IMR-90 (cell line): ENCODE measurements around the gene TTC16. TPM values are rescaled to one million over a fixed set of nuclear protein-coding genes. Genes with fewer than 3 reads are reported as not detected.

ENCODE experiments used
- ATAC-seq: fragments of 200-7000 bp; cut with Tn5 transposase; 2 replicates; pipeline ENCODE4 v1.9.1; 2020; ENCODE audit warnings: low read depth, mild to moderate bottlenecking, moderate library complexity
- BruUV-seq: library from RNA; stranded (reverse); fragments of 400-500 nt; replicated peaks from 2 replicates; lab custom pipeline; 2021; lab: Mats Ljungman, UMichigan
- CTCF ChIA-PET: fragments of 300-600 bp; formaldehyde crosslinking; extraction: SDS; loops from one replicate; lab custom pipeline; 2021; ENCODE audit warnings: antibody characterized with exemption; lab: Yijun Ruan, JAX
- POLR2A ChIA-PET: fragments of 300-600 bp; sonication (Branson Sonifier 250); formaldehyde crosslinking; loops from one replicate; lab custom pipeline; 2022; ENCODE audit warnings: antibody characterized with exemption; ENCODE audit not compliant: unreplicated experiment; lab: Charles Lee
- DNase-seq: peaks from one replicate; pipeline ENCODE4 v3.0.0; 2013
- H2AFZ ChIP-seq: replicated peaks from 2 replicates; pipeline ENCODE3; 2013; ENCODE audit warnings: low read length, mild to moderate bottlenecking; ENCODE audit not compliant: poor library complexity
- H2AK5ac ChIP-seq: 2 replicates; pipeline ENCODE4 v1.6.1; 2013; ENCODE audit warnings: low read depth, low read length, inconsistent platforms
- H2AK9ac ChIP-seq: replicated peaks from 2 replicates; pipeline ENCODE3; 2013; ENCODE audit warnings: mild to moderate bottlenecking, low read depth, low read length, moderate library complexity; ENCODE audit not compliant: poor library complexity
- H2BK120ac ChIP-seq: 2 replicates; pipeline ENCODE4 v1.6.1; 2013; ENCODE audit warnings: low read depth, low read length, inconsistent platforms
- H2BK15ac ChIP-seq: 3 replicates; pipeline ENCODE4 v1.6.1; 2013; ENCODE audit warnings: low read depth, low read length, inconsistent platforms
- H2BK20ac ChIP-seq: 2 replicates; pipeline ENCODE4 v1.6.1; 2013; ENCODE audit warnings: low read depth, mild to moderate bottlenecking, inconsistent platforms, low read length, moderate library complexity
- H2BK5ac ChIP-seq: 2 replicates; pipeline ENCODE4 v1.6.1; 2013; ENCODE audit warnings: mild to moderate bottlenecking, low read depth, low read length, inconsistent platforms; ENCODE audit not compliant: poor library complexity, severe bottlenecking
- H3K14ac ChIP-seq: replicated peaks from 2 replicates; pipeline ENCODE4 v1.6.1; 2013; ENCODE audit warnings: low read depth, low read length, inconsistent platforms
- H3K18ac ChIP-seq: 2 replicates; pipeline ENCODE4 v1.6.1; 2013; ENCODE audit warnings: low read depth, low read length, control low read depth
- H3K23ac ChIP-seq: 2 replicates; pipeline ENCODE4 v1.6.1; 2013; ENCODE audit warnings: low read depth, low read length, inconsistent platforms
- H3K27ac ChIP-seq: 2 replicates; pipeline ENCODE4 v1.5.1; 2013; ENCODE audit warnings: mild to moderate bottlenecking, control low read depth, low read length; ENCODE audit not compliant: insufficient read depth
- H3K27me3 ChIP-seq: 2 replicates; pipeline ENCODE4 v1.6.1; 2013; ENCODE audit warnings: low read length; ENCODE audit not compliant: control insufficient read depth, insufficient read depth
- H3K36me3 ChIP-seq: 2 replicates; pipeline ENCODE4 v1.6.1; 2013; ENCODE audit warnings: low read length, mixed read lengths; ENCODE audit not compliant: control insufficient read depth, insufficient read depth
- H3K4ac ChIP-seq: 2 replicates; pipeline ENCODE4 v1.6.1; 2013; ENCODE audit warnings: low read depth, low read length, inconsistent platforms
- H3K4me1 ChIP-seq: 2 replicates; pipeline ENCODE4 v1.6.1; 2013; ENCODE audit warnings: low read length, mixed read lengths; ENCODE audit not compliant: control insufficient read depth, insufficient read depth
- H3K4me2 ChIP-seq: 2 replicates; pipeline ENCODE4 v1.6.1; 2013; ENCODE audit warnings: low read depth, mild to moderate bottlenecking, control low read depth, low read length, moderate library complexity
- H3K4me3 ChIP-seq: 2 replicates; pipeline ENCODE4 v1.5.1; 2013; ENCODE audit warnings: low read depth, mild to moderate bottlenecking, control low read depth, low read length, moderate library complexity; ENCODE audit not compliant: insufficient read depth
- H3K56ac ChIP-seq: 2 replicates; pipeline ENCODE4 v1.6.1; 2013; ENCODE audit warnings: low read length, inconsistent platforms; ENCODE audit not compliant: insufficient read depth; ENCODE audit errors: extremely low read depth
- H3K79me1 ChIP-seq, 2 experiments: 2 replicates each; pipeline ENCODE4 v1.6.1; 2013; ENCODE audit warnings: low read length in 2 of 2, inconsistent platforms in 1 of 2, low read depth in 1 of 2
- H3K9ac ChIP-seq: 2 replicates; pipeline ENCODE4 v1.6.1; 2013; ENCODE audit warnings: low read depth, low read length, control low read depth
- H3K9me1 ChIP-seq: 2 replicates; pipeline ENCODE4 v1.6.1; 2013; ENCODE audit warnings: low read length, inconsistent platforms; ENCODE audit not compliant: insufficient read depth
- H3K9me3 ChIP-seq: 2 replicates; pipeline ENCODE4 v1.6.1; 2013; ENCODE audit warnings: low read length; ENCODE audit not compliant: control insufficient read depth, insufficient read depth
- H4K20me1 ChIP-seq: 2 replicates; pipeline ENCODE4 v1.6.1; 2013; ENCODE audit warnings: low read length, inconsistent platforms; ENCODE audit not compliant: insufficient read depth
- H4K5ac ChIP-seq: 2 replicates; pipeline ENCODE4 v1.6.1; 2013; ENCODE audit warnings: mild to moderate bottlenecking, low read depth, low read length, control low read depth
- H4K8ac ChIP-seq, 2 experiments: 2 replicates each; pipeline ENCODE4 v1.6.1; 2013; ENCODE audit warnings: low read depth in 2 of 2, low read length in 2 of 2, control low read depth in 1 of 2, inconsistent platforms in 1 of 2
- H4K91ac ChIP-seq: 2 replicates; pipeline ENCODE4 v1.6.1; 2013; ENCODE audit warnings: low read depth, low read length, inconsistent platforms; ENCODE audit not compliant: insufficient read depth
- CTCF ChIP-seq: conservative IDR thresholded peaks from 2 replicates; pipeline ENCODE4 v1.5.1; 2012; ENCODE audit warnings: mild to moderate bottlenecking, low read depth, low read length, improper control_type of control experiment
- RAD21 ChIP-seq: IDR thresholded peaks from 2 replicates; pipeline ENCODE4 v1.6.1; 2012; ENCODE audit warnings: low read length, improper control_type of control experiment
- WGBS, 2 experiments: methylation state at CpG; one replicate each; pipeline versions ENCODE4 v1.1.5 to v1.1.7; 2013; ENCODE audit warnings: missing lambda C conversion rate in 2 of 2; ENCODE audit not compliant: insufficient read length in 1 of 2; ENCODE audit errors: extremely low coverage in 2 of 2; 5-methylcytosine and 5-hydroxymethylcytosine counted together
- dilution Hi-C: fragments of 300-500 bp; cut with HindIII; formaldehyde crosslinking; loops from one replicate; pipeline ENCODE4 v1.14.3; 2018; ENCODE audit warnings: low sequenced_read_pairs; ENCODE audit not compliant: unreplicated experiment
- in situ Hi-C: fragments of 300-500 bp; cut with MboI; formaldehyde crosslinking; loops from 3 replicates; pipeline ENCODE4 v1.14.3; 2019; ENCODE audit warnings: low sequenced_read_pairs, inconsistent platforms, mixed read lengths
- intact Hi-C: fragments of 100-400 bp; cut with micrococcal nuclease; formaldehyde crosslinking; loops from 2 replicates; pipeline ENCODE4 v1.10.0; 2022
- polyA plus RNA-seq, 3 experiments: library from polyadenylated mRNA; depleted of rRNA; stranded (reverse); fragments of >200 nt; gene quantifications; 2 replicates each; pipeline ENCODE4 v1.2.3, GENCODE V29; 2012; ENCODE audit warnings: low replicate concordance in 1 of 3
- total RNA-seq: library from RNA; depleted of rRNA; stranded (reverse); fragments of >200 nt; gene quantifications from 2 replicates; pipeline ENCODE4 v1.2.3, GENCODE V29; 2012
- TF ChIP-seq, protein P1 (sequence below): fragments of 150-350 bp; IDR thresholded peaks from 2 replicates; pipeline ENCODE4 v1.6.1; 2017; ENCODE audit warnings: mild to moderate bottlenecking, antibody characterized with exemption, low read length, low read depth

TTC16 gene
- total and polyA plus RNA-seq, 2 of the 4 experiments (the other 2 are of a cell fraction) = 0.02 TPM; not detected in 1

DNA sequence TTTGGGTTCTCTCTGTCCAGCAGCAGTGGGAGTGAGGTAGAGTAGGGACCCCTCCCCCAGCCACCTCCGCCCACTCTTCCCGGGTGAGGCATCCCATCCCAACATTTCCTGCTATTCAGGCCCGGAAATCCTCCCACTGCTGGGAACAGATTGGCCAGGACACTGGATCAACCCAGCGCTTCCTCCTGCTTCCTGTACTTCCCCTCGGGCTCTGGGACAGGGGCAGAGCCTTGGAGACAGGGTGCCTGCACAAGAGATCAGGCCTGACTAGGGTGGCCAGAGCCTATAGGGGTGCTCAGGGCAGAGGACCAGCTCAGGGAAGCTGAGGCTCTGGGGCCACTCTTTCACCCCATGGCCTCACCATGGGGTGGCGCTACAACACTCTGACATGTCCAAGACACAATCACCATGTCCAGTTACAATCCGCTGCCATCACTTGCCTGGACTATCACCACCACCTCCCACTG, 48.1 kb downstream of the TTC16 start:
- Histone ChIP-seq H4K5ac (no peak overlapping the region), H3K4me1 (peaks cover 2% of the 10 kb centered on the region; the same call in 1 of the 2 replicates), H3K36me3 (no peaks in the 10 kb centered on the region), H2BK15ac (no peak overlapping the region), H3K27ac (no peak overlapping the region), H2AFZ (peak overlapping the region; percentile 3), H3K23ac (no peak overlapping the region), H3K4ac (no peak overlapping the region), H3K18ac (no peak overlapping the region), H4K20me1 (no peaks in the 10 kb centered on the region), H3K9ac (no peak overlapping the region), H3K4me2 (no peak overlapping the region), H2AK5ac (no peak overlapping the region), H2BK120ac (no peak overlapping the region), H4K8ac (no peak overlapping the region), H3K79me1 (no peaks in the 10 kb centered on the region), H3K56ac (no peak overlapping the region), H3K9me3 (no peaks in the 10 kb centered on the region), H2BK5ac (no peak overlapping the region), H4K91ac (no peak overlapping the region), H2BK20ac (no peak overlapping the region), H3K27me3 (peaks cover 28% of the 10 kb centered on the region), H3K9me1 (no peaks in the 10 kb centered on the region), H2AK9ac (no peak overlapping the region), H3K4me3 (no peak overlapping the region), H3K14ac (no peak overlapping the region)
- TF ChIP-seq CTCF (0 out of 2 replicates have a peak, but pooled peaks have one; percentile 24), RAD21 (0 out of 2 replicates have a peak, but pooled peaks have one; percentile 10)
- TF ChIP-seq, protein P1, sequence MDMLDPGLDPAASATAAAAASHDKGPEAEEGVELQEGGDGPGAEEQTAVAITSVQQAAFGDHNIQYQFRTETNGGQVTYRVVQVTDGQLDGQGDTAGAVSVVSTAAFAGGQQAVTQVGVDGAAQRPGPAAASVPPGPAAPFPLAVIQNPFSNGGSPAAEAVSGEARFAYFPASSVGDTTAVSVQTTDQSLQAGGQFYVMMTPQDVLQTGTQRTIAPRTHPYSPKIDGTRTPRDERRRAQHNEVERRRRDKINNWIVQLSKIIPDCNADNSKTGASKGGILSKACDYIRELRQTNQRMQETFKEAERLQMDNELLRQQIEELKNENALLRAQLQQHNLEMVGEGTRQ = no peak
- BruUV-seq = no TSS peak
- no peak for ATAC-seq
- no peak for DNase-seq
- ChIA-PET POLR2A (no interaction called here), CTCF (interaction anchor here (1.0 kb wide), 1 partner anchor 21 kb away, joined by 4 read pairs; no protein-coding TSS in a partner anchor)
- in situ Hi-C loops = no loop called here
- intact Hi-C loops = no loop called here
- 70% methylated on average over 3 of the region's 7 CpGs; no CpG with 5 or more reads in 1 of the 2 experiments for WGBS, 2 experiments
- dilution Hi-C loops = no loop called here
